Suprapubic skin (tissue), 3 donors: ENCODE data around the gene COL18A1.

Source experiments
- CTCF ChIP-seq, 2 donors: fragments of 200-600 bp in 1 of 2; fragments of 450-650 bp in 1 of 2; sonication (generic) in 1 of 2; IDR thresholded peaks; one replicate each; pipeline ENCODE4 v1.5.1; 2016 to 2019; ENCODE audit warnings: antibody characterized with exemption in 2 of 2, mild to moderate bottlenecking in 1 of 2, moderate library complexity in 1 of 2
- EP300 ChIP-seq: sonication (generic); formaldehyde crosslinking; IDR thresholded peaks from one replicate; pipeline ENCODE4 v1.6.1; 2017; ENCODE audit warnings: antibody characterized with exemption

- TF ChIP-seq CTCF (IDR thresholded peaks at IDR 0.05): no peak
- TF ChIP-seq EP300: no peak
Observed at GRCh38 chr21:45480701-45481500, 75.9 kb downstream of the COL18A1 start.
